GM21825 (cell line): ENCODE measurements around the gene ATXN7L3.
"Not testable (repeated sequence)": the region's sequence is repeated elsewhere in the genome, so short reads cannot be mapped to it uniquely, and the experiment has no call there.

ENCODE experiments used
- ATAC-seq: cut with Tn5 transposase; IDR thresholded peaks from one replicate; pipeline ENCODE4 v1.9.1; 2021; ENCODE audit warnings: mild to moderate bottlenecking, moderate library complexity; ENCODE audit not compliant: unreplicated experiment

Gene ATXN7L3

DNA sequence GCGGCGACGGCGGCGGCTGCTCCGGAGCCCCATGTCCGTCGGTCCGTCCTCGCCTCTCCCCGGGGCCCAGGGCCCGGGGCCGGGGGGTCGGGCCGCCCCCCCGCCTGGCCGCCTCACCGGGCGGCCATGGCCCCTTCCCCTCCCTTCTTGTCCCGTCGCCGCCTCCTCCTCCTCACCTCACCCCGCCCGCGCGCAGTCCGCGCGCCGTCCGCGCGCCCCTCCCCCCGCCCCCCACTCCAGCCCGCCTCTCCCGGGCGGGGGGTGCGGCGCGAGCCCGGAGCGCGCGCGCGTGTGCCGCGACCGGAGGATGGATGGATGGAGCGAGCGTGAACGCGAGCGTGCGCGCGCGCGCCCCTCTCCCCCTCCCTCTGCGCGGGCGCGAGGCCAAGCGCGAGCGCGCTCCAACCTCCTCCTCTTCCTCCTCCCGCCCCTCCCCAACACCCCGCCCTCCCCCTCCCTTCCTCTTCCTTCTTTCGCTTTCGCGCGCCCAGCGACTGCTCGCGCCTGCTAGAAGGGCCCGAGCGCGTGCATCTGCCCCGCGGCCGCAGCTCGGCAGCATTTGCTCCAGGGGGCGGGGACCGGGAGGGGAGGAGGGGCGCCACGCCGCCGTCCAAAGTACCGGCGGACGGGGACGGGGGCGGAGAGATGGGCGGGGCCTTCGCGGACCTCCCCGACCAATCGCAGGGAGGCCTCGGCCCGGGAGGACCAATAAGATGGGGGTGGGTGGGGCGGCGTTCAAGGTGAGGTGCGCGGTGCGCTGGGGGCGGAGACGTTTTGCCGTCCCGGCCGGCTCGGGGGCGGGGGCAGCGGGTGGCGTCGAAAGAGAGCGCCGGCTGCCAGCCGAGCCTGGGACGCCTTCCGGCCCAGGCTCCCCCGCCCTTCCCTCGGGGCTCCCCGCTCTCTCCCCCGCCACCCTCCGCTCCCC is at the start of gene ATXN7L3:
Gene ATXN7L3 (minus strand): TSS at position 332 of the 925 bp plus-strand sequence. CDS start 1,814 bp downstream, outside the sequence.
- peak; percentile 57 for ATAC-seq

- ATAC-seq, result no peak
Observed at GRCh38 chr17:44247876-44248736, 48.4 kb upstream of the ATXN7L3 start.

DNA sequence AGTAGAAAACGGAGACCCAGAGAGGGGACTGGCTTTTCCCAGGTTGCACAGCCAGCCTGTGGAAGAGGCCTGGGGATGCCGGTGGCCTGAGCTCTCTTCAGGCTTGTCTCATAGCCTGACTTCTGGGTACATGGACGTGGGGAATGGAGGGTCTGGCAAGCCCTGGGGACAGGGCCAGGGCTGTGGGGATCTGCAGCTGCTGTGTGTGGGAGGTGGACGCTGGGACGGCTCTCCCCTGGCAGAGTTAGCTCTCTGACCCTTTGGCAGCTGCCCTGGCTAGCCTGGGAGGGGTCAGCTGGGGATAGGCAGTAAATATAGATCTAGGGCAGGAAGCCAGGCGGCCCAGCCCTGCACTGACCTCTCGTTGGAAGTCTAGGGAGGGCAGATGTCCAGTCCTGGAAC is 47.8 kb upstream of the ATXN7L3 start:
- ATAC-seq, result no peak

- ATAC-seq, result no peak
Observed at GRCh38 chr17:44241106-44241624, 41.5 kb upstream of the ATXN7L3 start.

GRCh38 chr17:44237886-44238285 is 38.2 kb upstream of the ATXN7L3 start:
- not testable (repeated sequence) for ATAC-seq

- no peak for ATAC-seq
Observed at GRCh38 chr17:44236444-44236991, 36.8 kb upstream of the ATXN7L3 start.

DNA sequence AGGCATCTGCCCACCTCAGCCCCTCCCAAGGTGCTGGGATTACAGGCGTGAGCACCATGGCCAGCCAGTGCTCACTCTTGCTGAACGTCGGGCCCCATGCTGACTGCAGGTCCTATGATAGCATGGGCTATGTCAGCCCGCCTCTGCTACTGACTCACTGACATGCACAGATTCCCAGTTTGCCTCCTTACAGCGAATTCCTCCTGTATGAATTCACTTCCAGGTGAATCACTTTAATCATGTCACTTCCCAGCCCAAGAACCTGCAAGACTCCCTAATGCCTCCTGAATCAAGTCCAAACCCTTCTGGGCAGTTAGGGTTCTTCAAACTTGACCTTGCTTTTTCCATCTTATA is 35.9 kb upstream of the ATXN7L3 start:
- no peak for ATAC-seq

DNA sequence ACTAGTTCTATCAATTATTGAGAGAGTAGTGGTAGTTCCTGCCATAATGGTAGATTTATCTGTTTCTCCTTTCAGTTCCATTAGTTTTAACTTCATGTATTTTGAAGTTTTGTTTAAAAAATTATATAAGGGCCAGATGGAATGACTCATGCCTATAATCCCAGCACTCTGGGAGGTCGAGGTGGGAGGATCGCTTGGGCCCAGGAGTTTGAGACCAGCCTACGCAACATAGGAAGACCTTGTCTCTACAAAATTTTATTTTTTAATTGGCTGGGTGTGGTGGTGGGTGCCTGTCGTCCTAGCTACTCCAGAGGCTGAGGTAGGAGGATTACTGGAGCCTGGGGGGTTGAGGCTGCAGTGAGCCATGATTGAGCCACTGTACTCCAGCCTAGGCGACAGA is 33.9 kb upstream of the ATXN7L3 start:
- ATAC-seq, result no peak

- no peak for ATAC-seq
Observed at GRCh38 chr17:44232061-44232460, 32.4 kb upstream of the ATXN7L3 start.

GRCh38 chr17:44230140-44230539 is 30.5 kb upstream of the ATXN7L3 start:
- ATAC-seq, result no peak

GRCh38 chr17:44229090-44229489 is 29.4 kb upstream of the ATXN7L3 start:
- no peak for ATAC-seq

GRCh38 chr17:44223541-44224071 is 23.9 kb upstream of the ATXN7L3 start:
- no peak for ATAC-seq

GRCh38 chr17:44222112-44222869 is 22.6 kb upstream of the ATXN7L3 start:
- no peak for ATAC-seq

GRCh38 chr17:44221862-44222111 is 22.1 kb upstream of the ATXN7L3 start:
- ATAC-seq, result no peak

GRCh38 chr17:44221084-44221861 is 21.6 kb upstream of the ATXN7L3 start:
- ATAC-seq, result no peak

DNA sequence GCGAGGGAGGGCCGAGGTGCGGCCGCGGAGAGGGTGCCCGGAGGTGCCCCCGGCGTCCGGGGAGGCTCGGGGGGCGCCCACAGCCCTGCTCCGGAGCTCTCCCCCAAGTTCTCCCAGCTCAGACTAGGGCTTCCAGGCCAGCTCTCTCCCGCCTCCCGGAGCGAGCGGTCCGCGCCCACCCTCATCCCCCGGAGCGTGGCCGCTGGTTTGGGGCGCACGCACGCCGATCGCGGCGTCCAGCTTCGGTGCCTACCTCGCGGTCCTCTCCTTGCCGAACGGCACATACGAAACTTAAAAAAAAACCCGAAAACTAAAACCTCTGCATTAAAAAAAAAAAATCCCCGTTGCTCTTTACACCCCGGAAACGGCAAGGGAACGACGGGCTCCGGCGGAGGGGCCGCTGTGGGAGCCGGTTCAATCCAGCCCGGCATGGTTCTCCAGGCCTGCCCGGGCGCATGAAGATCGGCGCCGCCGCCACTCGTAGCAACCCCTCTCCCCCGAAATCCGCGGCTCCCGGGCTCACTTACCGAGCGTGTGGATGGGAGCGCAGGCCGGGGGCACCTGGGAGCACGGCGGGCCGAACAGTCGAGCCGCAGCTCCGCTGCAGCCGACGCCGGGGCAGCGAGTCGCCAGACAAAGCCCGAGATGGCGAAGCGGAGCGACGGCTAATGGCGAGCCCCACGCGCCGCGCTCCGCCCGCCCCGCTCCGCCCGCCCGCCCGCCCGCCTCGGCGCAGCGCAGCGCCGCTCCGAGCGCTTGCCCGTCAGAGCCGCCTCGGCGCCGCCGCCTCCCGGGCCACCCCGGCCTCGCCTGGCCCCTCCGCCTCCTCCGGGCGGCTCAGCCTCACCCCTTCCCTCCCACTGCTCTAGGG is 20.8 kb upstream of the ATXN7L3 start:
- ATAC-seq, result no peak

DNA sequence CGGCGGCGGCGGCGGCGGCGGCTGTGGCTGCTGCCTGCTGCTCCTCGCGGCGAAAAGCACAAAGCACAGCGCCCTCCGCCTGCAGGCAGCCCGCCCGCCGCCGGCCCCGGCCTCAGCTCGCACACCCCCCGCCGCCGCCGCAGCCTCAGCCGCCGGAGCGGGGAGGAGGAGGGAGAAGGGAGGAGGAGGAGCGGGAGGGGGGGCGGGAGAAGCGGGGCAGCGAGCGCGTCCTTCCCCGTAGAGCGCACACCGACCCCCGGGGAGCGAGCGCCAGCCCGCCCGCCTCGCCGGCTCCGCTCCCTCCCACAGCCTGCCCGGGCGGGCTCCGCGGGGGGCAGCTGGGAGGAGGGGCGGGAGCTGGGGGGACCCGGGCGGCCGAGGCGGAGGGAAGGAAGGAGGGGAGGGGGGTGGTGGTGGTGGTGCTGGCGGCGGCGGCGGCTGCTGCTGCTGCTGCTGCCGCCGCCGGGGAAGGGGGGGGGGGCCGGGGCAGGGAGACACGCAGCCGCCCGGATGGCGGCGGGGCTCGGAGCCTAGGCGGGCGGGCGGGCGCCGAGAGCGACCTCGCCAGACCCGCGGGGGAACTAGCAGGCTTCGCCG is 20.0 kb upstream of the ATXN7L3 start, which contains the start of gene UBTF:
Gene UBTF (minus strand): TSS at position 60 of the 597 bp plus-strand sequence. CDS start 1,446 bp downstream, outside the sequence.
- peak; percentile 6 for ATAC-seq

DNA sequence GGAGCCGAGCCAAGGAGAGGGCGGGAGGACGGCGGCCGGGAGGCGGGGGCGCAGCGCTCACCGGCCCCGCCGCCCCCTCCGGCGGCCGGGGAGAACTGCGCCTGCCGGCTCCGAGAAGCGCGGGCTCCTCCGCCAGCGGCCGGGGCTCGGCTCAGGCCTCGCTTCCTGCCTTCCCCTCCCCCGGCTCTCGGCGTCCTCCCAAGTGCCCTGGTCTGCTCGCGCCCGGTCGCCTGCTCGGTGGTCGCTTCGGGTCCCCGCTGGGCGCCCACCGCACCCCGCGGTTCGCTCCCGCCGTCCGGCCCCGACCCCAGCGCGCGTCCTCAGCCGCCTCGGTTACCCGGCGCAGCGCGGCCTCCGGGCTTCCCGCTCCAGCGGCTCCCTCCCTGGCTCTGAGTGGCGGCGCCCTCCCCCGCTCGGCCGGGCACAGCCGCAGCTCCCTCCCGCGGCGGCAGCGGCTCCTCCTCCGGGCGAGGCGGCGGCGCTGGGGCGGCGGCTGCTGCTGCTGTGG is 19.5 kb upstream of the ATXN7L3 start:
- peak; percentile 36 for ATAC-seq
